GM19023 (cell line): Measurements from ENCODE around the gene LRRC75A.
"Not testable (repeated sequence)": the region's sequence is repeated elsewhere in the genome, so short reads cannot be mapped to it uniquely, and the experiment has no call there.

Experiments
- ATAC-seq: cut with Tn5 transposase; IDR thresholded peaks from one replicate; pipeline ENCODE4 v1.9.1; 2021; ENCODE audit warnings: mild to moderate bottlenecking, moderate library complexity; ENCODE audit not compliant: unreplicated experiment

Gene LRRC75A

GRCh38 chr17:16415031-16415924 lies 76.7 kb downstream of the LRRC75A start, which contains the start of gene TRPV2:
TRPV2 (plus strand) TSS chr17:16415571; CDS start chr17:16417669, 2,098 bp downstream.
- peak; percentile 48 for ATAC-seq

DNA sequence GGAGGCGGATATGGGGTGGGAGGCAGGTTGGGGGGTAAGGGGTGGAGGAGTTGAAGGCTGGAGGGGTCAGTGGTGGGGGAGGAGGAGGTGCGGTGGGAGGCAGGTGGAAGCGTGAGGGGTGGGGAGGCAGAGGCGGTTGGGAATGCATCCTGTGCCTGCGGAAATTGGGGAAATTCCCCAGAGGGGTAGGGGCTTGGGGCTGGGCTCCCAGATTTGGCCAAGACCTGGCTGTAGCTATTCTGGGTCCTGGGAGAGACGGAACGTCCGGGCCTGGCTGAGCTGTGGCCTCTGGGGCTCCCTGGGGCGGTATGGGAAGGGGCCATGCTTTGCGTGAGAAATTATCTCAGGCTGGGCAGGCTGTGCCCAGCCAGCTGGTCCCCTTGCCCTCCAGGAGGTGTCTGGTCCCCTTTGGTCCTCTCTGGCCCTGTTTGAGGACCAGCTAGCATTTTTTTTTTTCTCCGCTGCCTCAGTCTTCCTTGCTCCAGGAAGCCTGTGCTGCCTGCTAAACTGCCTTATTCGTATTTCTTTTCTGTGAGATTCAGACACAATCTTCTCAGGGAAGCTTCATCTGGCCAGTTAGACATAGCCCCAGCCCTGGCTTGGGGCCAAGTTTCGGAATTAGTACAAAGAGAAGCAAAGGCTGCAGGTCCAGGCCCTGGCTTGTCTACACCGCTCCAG lies 83.9 kb downstream of the LRRC75A start:
- ATAC-seq, result peak; percentile 86

DNA sequence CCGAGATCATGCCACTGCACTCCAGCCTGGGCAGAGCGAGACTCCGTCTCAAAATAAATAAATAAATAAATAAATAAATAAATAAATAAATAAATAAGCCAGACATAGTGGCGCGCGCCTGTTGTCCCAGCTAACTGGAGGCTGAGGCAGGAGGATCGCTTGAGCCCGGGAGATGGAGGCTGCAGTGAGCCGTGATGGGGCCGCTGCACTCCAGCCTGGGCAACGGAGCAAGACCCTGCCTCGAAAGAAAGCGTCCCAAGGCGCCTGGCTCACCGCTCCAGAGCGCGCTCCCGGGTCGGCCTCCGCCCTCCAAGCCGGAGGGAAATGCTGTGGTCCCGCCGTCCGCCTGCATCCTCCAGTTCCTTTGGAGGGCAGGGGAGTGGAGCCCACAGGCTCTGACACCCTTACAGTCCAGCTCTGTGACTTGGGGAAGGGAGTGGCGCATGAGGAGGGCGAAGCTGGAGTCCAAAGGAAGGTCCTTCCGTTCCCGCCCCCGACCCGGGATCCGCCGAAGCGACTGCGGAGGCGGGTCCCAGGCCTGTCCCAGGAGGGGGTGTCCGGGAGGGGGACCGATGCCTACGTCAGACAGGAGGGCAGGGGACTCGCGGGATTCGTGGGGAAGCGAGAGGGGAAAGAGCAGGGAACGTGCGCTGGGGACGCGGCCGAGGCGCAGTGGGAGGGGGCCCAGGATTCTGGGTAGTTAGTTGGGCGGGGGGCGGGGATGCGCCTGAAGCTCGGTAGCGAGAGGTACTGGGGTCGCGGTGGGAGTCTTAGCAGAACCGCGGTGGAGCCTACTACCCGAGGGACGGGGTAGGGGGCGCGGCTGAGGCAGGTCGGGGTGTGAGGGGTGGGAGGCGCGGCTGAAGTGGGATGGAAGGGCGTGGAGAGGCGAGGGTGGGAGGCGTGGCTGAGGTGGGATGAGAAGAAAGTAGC lies 85.0 kb downstream of the LRRC75A start:
- no peak for ATAC-seq

DNA sequence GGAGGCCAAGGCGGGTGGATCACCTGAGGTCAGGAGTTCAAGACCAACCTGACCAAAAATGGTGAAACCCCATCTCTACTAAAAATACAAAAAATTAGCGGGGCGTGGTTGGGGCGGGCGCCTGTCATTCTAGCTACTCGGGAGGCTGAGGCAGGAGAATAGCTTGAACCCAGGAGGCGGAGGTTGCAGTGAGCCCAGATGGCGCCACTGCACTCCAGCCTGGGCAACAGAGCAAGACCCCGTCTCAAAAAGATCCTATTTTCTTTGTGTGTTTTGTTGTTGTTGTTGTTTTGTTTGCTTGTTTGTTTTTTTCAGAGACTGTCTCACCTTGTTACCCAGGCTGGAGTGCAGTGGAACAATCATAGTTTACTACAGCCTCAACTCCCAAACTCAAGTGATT lies 88.1 kb downstream of the LRRC75A start:
- ATAC-seq, result not testable (repeated sequence)

DNA sequence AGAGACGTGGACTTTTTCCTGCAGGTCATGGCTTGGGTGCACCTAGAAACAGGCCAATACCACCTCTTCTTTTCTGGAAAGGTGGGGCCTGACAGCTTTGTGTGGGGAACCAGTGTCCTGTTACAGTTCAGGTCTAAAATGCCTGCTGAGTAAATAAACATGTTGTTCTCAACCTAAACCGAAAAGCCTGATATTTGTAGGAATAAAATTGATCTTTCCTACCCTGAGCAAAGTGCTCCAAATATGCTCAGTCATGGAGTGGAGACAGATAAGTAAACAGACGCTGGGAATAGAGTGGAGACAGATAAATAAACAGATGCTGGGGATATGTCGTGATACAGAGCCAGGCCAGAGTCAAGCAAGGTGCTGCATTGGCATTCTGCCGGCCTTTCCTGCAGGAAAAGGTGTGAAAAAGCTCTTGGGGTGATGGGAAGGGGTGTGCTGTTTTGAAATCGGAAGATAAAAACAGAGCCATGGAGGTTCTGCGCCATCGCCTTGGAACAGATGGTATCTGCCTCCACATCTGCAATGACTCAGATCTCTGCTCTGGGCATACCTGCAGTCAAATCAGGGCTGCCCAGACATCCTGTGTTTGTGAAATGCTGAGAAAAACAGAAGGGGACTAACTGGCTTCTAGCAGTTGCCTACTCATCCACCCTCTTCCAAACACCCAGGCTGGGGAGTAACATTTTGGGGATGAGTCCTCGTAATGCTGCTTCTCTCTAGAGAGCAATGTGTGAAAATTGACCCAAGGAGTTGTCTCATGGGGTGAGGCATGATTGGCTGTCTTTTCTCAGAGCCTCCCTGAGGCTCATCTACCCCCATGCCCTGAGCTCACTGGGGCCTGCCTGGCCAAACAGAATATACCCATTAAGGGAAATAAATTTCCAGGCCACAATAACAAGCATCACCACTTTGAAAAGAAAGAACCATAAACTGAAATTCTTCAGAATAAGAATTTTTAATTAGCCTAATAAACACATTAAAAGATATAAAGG lies 93.4 kb downstream of the LRRC75A start:
- no peak for ATAC-seq

DNA sequence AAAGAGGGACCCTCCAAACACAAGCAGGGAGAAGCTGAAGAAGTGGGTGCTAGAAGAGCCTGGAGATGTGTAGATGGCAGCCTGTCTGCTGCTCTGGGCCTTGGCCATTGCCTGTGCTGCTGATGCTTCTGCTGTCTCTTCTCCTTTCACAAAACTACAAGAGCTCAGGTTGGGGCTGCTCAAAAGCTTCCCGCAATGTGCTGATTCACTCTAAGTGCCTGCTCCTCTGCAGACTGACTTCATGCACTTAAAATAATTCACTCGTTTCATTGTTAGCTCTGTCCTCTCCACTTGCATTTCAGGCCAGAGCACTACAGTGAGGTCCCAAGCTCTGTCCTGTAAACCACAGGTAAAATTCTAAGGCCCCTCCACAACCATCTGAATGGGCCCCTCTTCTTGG lies 95.3 kb downstream of the LRRC75A start:
- not testable (repeated sequence) for ATAC-seq

- ATAC-seq, result not testable (repeated sequence)
These were observed 96.1 kb downstream of the LRRC75A start for GRCh38 chr17:16395887-16396286.

DNA sequence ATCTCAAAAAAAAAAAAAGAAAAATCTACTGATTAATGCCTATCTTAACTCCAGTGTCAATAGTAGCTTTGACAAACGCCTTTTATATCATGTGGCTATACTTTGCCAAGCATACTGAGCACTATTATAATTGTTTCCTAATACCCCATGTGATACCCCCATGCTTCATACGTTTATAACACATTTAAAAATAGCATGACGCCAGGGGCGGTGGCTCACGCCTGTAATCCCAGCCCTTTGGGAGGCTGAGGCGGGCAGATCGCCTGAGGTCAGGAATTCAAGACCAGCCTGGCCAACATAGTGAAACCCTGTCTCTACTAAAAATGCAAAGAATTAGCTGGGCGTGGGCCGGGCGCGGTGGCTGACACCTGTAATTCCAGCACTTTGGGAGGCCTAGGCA lies 99.5 kb downstream of the LRRC75A start:
- ATAC-seq, result not testable (repeated sequence)
